Body of pancreas (tissue), 4 donors: ENCODE measurements around the gene TMEM184B. TPM values are rescaled to one million over a fixed set of nuclear protein-coding genes. Genes with fewer than 3 reads are reported as not detected.

Source experiments
- ATAC-seq: fragments of 150-250 bp; one replicate; pipeline ENCODE4 v1.9.1; 2016
- DNase-seq, 4 donors: peaks; one replicate each; pipeline ENCODE4 v3.0.0-alpha.2; 2019
- H3K27ac ChIP-seq, 4 donors: fragments of 200-600 bp; sonication (generic); 1 replicate in 3 of 4; 2 replicates in 1 of 4; pipeline versions ENCODE4 v1.5.1 to v1.6.1; 2016 to 2019; ENCODE audit warnings: mild to moderate bottlenecking in 1 of 4, mixed read lengths in 1 of 4, moderate library complexity in 1 of 4
- H3K27me3 ChIP-seq, 2 donors: fragments of 200-600 bp; sonication (generic); one replicate each; pipeline ENCODE4 v1.6.0; 2016; ENCODE audit warnings: mild to moderate bottlenecking in 1 of 2
- H3K36me3 ChIP-seq, 2 donors: fragments of 200-600 bp; sonication (generic); replicated peaks in 1 of 2; 2 replicates each; pipeline ENCODE4 v1.5.1; 2016; ENCODE audit warnings: low read depth in 2 of 2; ENCODE audit not compliant: insufficient read depth in 1 of 2
- H3K4me1 ChIP-seq: fragments of 200-600 bp; sonication (generic); one replicate; pipeline ENCODE4 v1.6.0; 2016
- H3K4me3 ChIP-seq, 2 donors: fragments of 200-600 bp; sonication (generic); 1 replicate in 1 of 2; 2 replicates in 1 of 2; pipeline ENCODE4 v1.5.1; 2016 to 2019
- H3K9me3 ChIP-seq, 3 donors: fragments of 200-600 bp; sonication (generic); 1 replicate in 2 of 3; 2 replicates in 1 of 3; pipeline ENCODE4 v1.5.1; 2016
- POLR2A ChIP-seq, 3 donors: fragments of 450-650 bp; IDR thresholded peaks; one replicate each; pipeline ENCODE4 v1.6.1; 2016; ENCODE audit warnings: antibody characterized with exemption in 3 of 3, mild to moderate bottlenecking in 2 of 3
- WGBS, 2 donors: methylation state at CpG; one replicate each; pipeline ENCODE4 v1.1.5; 2017; 5-methylcytosine and 5-hydroxymethylcytosine counted together
- intact Hi-C: fragments of 100-400 bp; cut with DNase I; formaldehyde crosslinking; loops from one replicate; pipeline ENCODE4 v1.15.1; 2023
- total RNA-seq, 2 donors: library from RNA; depleted of rRNA; stranded (reverse); fragments of >200 nt; gene quantifications; one replicate each; pipeline ENCODE4 v1.1.0, GENCODE V29; 2016
- TF ChIP-seq, protein P1 (sequence below), 7 experiments: fragments of 450-650 bp in 4 of 7; fragments of 200-600 bp in 3 of 7; sonication (generic) in 3 of 7; IDR thresholded peaks; one replicate each; pipeline ENCODE4 v1.5.1; 2016 to 2019; ENCODE audit warnings: antibody characterized with exemption in 7 of 7

TMEM184B gene
- total RNA-seq, 2 donors from 2014 or later = 28.7 to 31.4 TPM

DNA sequence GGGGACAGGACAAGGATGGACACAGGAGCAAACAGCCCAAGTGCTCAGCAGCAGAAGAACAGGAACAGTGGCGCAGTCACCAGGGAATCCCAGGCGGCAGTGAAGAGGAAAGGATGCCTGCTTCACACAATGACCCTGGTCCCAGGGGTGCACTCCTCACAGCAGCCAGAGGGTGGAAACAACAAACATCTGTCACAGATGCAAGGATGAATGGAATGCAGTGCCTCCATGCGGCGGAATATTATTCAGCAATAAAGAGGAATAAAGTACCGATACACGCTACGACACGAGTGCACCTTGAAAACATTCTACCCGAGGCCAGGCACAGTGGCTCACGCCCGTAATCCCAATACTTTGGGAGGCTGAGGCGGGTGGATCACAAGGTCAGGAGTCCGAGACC, 31.7 kb upstream of the TMEM184B start:
- Histone ChIP-seq H3K4me1 (peaks cover 39% of the 10 kb centered on the region), H3K4me3 (no peak overlapping the region), H3K36me3 (peaks cover 0 to 20% of the 10 kb centered on the region in 2 donors), H3K27me3 (no peaks in the 10 kb centered on the region), H3K9me3 (no peaks in the 10 kb centered on the region), H3K27ac (peak overlapping the region in 3 of 4 donors; percentile 16 to 79 (median 43))
- DNase-seq (no peak), ATAC-seq (no peak)
- intact Hi-C loops = no loop called here
- no peak for TF ChIP-seq POLR2A (IDR thresholded peaks at IDR 0.05)
- TF ChIP-seq, protein P1, sequence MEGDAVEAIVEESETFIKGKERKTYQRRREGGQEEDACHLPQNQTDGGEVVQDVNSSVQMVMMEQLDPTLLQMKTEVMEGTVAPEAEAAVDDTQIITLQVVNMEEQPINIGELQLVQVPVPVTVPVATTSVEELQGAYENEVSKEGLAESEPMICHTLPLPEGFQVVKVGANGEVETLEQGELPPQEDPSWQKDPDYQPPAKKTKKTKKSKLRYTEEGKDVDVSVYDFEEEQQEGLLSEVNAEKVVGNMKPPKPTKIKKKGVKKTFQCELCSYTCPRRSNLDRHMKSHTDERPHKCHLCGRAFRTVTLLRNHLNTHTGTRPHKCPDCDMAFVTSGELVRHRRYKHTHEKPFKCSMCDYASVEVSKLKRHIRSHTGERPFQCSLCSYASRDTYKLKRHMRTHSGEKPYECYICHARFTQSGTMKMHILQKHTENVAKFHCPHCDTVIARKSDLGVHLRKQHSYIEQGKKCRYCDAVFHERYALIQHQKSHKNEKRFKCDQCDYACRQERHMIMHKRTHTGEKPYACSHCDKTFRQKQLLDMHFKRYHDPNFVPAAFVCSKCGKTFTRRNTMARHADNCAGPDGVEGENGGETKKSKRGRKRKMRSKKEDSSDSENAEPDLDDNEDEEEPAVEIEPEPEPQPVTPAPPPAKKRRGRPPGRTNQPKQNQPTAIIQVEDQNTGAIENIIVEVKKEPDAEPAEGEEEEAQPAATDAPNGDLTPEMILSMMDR (IDR thresholded peaks at IDR 0.05) = peak in 3 of 7 experiments; percentile 13 to 21 (median 18)
- WGBS, 2 donors = 74 to 88% methylated on average over 12 to 13 of the region's 13 CpGs

DNA sequence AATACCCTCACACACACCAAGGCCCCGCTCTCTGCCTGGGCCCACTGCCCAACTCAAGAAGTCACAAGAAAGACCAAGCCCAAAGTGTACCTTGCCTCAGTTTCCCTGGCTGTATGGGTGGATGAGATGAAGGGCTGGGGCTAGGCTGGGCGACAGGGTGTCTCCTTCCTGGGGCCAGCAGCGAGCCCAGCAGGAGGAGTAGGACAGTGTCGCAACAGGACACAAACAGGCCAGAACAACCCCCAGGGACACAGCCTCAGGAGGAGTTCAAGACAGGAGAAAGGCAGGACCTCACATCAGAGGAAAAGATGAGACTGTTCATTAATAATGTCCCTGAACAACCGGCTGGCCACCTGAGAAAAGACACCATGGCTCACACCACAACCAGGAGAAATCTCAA, 31.2 kb upstream of the TMEM184B start:
- H3K4me3 ChIP-seq = no peak overlapping the region
- 85 to 96% methylated on average over 5 of the region's 5 CpGs for WGBS, 2 donors
- H3K36me3 ChIP-seq = peaks cover 0 to 22% of the 10 kb centered on the region in 2 donors
- TF ChIP-seq POLR2A (IDR thresholded peaks at IDR 0.05) = no peak
- TF ChIP-seq, protein P1 (IDR thresholded peaks at IDR 0.05) = no peak
- DNase-seq (no peak), ATAC-seq (no peak)
- H3K27me3 ChIP-seq = no peaks in the 10 kb centered on the region
- H3K27ac ChIP-seq = peak overlapping the region; percentile 1 to 43 (median 12)
- H3K4me1 ChIP-seq = peaks cover 43% of the 10 kb centered on the region
- no peaks in the 10 kb centered on the region for H3K9me3 ChIP-seq
- intact Hi-C loops = no loop called here

DNA sequence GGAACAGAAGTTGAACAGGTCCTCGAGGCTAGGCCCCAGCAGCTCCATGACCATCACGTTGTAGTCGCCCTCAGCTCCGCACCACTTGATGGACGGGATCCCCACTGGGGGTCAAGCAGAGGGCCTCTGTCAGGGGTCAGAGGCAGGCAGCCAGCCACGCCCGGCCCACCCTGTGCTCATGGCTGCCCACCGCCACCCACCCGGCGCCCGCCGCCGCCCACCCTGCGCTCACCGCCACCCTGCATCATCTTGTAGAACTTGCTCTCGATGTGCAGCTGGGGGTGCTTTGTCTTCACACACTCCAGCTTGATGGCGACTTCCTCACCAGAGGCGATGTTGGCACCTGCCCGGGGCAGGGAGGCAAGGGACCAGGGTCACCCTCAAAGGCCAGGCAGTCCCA, 30.1 kb upstream of the TMEM184B start:
- no peak overlapping the region for H3K27ac ChIP-seq
- H3K36me3 ChIP-seq = peaks cover 7 to 33% of the 10 kb centered on the region in 2 donors
- H3K4me1 ChIP-seq = peaks cover 45% of the 10 kb centered on the region
- DNase-seq (no peak), ATAC-seq (no peak)
- H3K4me3 ChIP-seq = no peak overlapping the region
- intact Hi-C loops = no loop called here
- H3K9me3 ChIP-seq = no peaks in the 10 kb centered on the region
- H3K27me3 ChIP-seq = no peaks in the 10 kb centered on the region
- 95 to 98% methylated on average over 15 to 18 of the region's 19 CpGs for WGBS, 2 donors
- TF ChIP-seq, protein P1 (IDR thresholded peaks at IDR 0.05) = no peak
- TF ChIP-seq POLR2A (IDR thresholded peaks at IDR 0.05) = no peak

DNA sequence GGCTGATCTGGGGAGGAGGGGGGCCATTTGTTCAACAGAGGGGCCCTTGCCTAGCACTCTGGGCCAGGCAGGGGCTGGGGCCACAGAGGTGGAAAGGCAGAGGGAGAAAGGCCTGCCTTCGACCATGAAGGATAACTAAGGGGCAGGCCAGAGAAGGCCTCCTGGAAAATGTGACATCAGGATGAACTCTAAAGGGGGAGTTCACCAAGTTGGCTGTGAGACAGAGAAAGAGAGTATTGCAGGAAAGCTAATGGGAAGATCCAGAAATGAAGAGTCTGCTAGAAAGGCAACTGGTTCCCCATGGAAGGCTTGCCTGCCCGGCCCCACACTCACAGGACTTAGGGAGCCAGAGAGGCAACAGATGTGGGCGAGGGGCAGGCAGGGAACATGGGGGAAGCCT, 28.1 kb upstream of the TMEM184B start:
- no peak overlapping the region for H3K27ac ChIP-seq
- H3K27me3 ChIP-seq = no peaks in the 10 kb centered on the region
- H3K4me1 ChIP-seq = peaks cover 38% of the 10 kb centered on the region
- H3K9me3 ChIP-seq = no peaks in the 10 kb centered on the region
- TF ChIP-seq, protein P1 (IDR thresholded peaks at IDR 0.05) = no peak
- TF ChIP-seq POLR2A (IDR thresholded peaks at IDR 0.05) = no peak
- DNase-seq (no peak), ATAC-seq (no peak)
- WGBS, 2 donors = 85 to 90% methylated on average over 3 of the region's 3 CpGs
- intact Hi-C loops = no loop called here
- H3K4me3 ChIP-seq = no peak overlapping the region
- peaks cover 7 to 44% of the 10 kb centered on the region in 2 donors for H3K36me3 ChIP-seq

DNA sequence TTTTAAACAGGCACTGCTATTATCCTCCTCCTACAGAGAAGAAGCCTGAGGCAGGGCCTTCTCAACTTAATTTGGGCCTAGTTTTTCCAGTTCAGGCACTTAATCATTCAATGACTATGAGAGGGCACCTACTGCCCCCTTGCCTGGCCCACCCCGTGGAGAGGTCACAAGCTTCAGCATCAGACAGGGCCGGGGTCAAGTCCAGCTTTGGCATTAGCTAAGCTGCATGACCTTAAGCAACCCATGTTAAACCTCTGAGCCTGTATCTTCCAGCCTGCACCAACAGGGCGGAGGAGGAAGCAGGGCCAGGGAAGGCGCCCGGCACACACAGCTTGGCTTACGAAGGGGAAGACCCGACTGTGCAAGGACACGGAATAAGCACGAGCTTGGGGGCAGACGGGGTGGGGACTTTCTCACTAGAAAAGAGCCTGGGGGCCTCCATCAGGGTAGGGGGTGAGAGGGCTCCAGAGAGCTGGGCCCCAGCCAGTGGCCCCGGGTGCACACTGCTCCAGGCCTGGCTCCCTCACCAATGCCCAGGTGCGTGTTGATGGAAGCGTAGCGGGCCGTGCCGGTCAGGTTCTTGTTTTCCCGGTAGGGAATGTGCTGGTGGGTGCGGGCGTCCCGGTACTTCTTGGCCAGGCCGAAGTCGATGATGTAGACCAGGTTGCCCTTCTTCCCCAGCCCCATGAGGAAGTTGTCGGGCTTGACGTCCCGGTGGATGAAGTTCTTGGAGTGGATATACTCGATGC, 27.6 kb upstream of the TMEM184B start:
- TF ChIP-seq POLR2A (IDR thresholded peaks at IDR 0.05) = no peak
- TF ChIP-seq, protein P1 (IDR thresholded peaks at IDR 0.05) = no peak
- whole genome bisulfite sequencing, 2 donors = 83 to 89% methylated on average over 17 to 25 of the region's 26 CpGs
- Histone ChIP-seq H3K4me1 (peaks cover 32% of the 10 kb centered on the region), H3K27me3 (no peaks in the 10 kb centered on the region), H3K27ac (no peak overlapping the region), H3K36me3 (peaks cover 7 to 48% of the 10 kb centered on the region in 2 donors), H3K9me3 (no peaks in the 10 kb centered on the region), H3K4me3 (no peak overlapping the region)
- DNase-seq (no peak), ATAC-seq (no peak)
- intact Hi-C loops = no loop called here
